SH-SY5Y (cell line): Measurements from ENCODE around the gene ZBED1.

Source experiments
- GATA2 ChIP-seq: IDR thresholded peaks from 2 replicates; pipeline ENCODE4 v1.6.1; 2011; ENCODE audit warnings: mild to moderate bottlenecking, low read depth, low read length
- GATA3 ChIP-seq: IDR thresholded peaks from 2 replicates; pipeline ENCODE4 v1.6.1; 2011; ENCODE audit warnings: low read depth, mild to moderate bottlenecking, low read length, moderate library complexity

The ZBED1 gene

DNA sequence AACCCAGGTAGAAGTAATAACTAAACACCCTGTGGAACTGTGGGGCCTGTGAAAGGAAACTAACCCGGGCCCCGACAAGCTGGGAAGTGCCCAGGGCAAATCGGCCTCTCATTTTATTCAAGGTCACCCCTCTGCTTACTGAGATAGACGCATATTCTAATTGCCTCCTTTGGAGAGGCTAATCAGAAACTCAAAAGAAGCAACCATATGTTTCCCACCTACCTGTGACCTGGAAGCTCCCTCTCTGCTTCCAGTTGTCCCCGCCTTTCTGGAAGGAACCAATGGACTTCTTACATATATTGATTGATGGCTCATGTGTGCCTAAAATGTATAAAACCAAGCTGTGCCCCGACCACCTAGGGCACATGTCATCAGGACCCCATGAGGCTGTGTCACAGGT is 23.1 kb upstream of the ZBED1 start:
- no peak for TF ChIP-seq GATA3
- no peak for TF ChIP-seq GATA2

DNA sequence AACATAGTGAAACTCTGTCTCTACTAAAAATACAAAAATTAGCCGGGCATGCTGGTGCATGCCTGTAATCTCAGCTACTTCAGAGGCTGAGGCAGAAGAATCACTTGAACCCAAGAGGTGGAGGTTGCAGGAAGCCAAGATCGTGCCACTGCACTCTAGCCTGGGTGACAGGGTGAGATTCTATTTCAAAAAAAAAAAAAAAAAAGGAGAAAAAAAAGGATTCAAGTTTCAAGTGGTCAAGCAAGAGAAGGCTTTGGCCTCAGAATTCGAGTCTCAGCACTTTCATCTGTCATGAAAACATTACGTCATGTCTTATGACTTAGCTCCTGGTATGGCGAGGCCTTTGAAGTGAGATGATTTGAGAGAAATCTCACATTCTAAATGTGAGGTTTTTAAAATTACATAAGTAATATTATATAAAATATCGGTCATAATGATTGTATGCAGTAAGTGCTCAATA is 21.2 kb upstream of the ZBED1 start:
- TF ChIP-seq GATA3, result no peak
- no peak for TF ChIP-seq GATA2

DNA sequence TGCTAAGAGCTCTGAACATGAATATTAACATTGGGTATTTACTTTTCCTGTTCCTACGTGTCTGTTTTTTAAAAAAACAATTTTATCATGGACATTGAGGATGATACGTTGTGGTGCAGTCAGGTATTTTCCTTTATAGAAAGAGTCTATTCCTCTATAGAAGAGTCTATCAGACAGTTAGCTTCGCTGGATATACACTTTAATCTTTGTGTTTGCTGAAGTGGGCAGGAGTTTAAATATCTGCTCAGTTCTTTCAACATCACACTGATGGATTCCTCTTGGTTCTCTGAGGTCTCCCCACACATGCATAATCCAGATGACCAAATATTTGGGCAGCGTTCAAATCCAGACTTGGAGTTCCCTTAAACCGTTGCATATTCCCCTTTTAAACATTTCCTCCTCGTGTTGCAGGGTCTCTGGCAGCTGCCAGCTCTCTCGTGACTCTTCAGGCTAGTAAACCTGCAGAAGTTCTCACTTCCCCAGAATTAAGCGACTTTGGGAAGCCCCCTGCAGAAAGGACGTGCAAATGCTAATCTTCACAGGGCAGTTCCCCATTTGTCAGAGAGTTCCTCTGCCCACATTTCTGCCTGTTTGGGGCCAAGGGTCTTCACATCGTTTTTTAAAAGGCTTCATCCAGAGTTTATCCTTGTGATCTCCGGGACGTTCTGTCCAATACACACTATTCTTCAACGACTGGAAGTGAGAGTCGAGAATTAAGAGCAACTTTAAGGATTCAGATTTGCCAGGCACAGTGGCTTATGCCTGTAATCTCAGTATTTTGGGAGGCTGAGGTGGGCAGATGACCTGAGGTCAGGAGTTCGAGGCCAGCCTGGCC is 20.5 kb upstream of the ZBED1 start:
- TF ChIP-seq GATA2 (no peak), GATA3 (no peak)

DNA sequence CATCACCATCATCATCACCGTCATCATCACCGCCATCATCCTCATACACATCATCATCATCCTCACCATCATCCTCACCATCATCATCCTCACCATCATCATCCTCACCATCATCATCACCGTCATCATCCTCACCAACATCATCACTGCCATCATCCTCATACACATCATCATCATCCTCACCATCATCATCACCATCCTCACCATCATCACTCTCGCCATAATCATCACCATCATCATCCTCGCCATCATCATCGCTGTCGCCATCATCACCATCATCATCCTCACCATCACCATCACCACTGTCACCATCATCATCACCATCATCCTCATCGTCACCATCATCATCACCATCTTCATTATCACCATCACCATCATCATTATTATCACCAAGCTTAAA is 19.8 kb upstream of the ZBED1 start:
- no peak for TF ChIP-seq GATA2
- TF ChIP-seq GATA3, result no peak

DNA sequence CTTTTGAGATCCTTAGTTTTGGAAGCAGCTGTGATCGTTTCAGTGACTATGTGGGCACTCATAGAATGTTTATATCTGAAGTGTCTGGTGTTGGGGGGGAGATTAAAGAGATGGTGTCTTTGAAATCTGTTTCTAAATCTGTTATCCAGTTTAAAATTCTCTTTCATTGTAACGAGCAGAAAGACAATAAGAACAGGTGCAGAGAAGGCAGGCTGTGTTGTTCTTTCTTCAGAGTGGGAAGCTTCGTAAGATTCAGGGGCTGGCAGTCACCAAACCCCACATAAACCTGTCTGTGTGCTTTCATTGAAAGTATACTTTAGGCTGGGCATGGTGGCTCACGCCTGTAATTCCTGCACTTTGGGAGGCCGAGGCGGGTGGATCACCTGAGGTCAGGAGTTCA is 16.3 kb upstream of the ZBED1 start:
- no peak for TF ChIP-seq GATA2
- TF ChIP-seq GATA3, result no peak

DNA sequence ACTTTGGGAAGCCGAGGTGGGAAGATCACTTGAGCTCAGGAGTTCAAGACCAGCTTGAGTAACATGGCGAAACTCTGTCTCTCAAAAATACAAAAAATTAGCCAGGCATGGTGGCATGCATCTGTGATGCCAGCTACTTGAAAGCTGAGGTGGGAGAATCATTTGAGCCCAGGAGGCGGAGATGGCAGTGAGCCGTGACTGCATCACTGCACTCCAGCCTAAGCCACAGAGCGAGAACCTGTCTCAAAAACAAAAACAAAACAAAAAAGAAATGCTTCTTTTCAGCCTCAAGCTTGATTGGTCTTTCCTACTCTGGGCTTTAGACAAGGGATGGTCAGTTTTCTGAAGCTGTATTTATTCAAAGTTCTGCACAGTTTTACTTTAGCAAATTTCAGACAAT is 15.8 kb upstream of the ZBED1 start:
- no peak for TF ChIP-seq GATA3

DNA sequence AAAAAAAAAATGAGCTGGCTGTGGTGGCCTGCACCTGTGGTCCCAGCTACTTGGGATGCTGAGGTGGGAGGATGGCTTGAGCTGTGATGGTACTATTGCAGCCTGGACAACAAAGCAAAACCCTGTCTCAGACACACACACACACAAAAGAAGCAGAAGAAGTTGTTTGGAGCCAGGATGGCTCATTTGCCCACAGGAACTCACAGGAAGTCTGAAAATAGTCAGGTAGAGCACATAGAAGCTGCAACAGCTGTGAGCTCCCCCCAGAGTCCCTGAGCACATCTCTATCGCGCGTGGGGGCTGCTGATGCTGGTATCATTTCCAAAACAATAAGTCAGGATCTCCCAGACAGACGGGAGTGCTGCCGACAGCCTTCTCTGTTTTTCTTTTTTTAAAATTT is 13.4 kb upstream of the ZBED1 start:
- TF ChIP-seq GATA2, result no peak
- TF ChIP-seq GATA3, result no peak

DNA sequence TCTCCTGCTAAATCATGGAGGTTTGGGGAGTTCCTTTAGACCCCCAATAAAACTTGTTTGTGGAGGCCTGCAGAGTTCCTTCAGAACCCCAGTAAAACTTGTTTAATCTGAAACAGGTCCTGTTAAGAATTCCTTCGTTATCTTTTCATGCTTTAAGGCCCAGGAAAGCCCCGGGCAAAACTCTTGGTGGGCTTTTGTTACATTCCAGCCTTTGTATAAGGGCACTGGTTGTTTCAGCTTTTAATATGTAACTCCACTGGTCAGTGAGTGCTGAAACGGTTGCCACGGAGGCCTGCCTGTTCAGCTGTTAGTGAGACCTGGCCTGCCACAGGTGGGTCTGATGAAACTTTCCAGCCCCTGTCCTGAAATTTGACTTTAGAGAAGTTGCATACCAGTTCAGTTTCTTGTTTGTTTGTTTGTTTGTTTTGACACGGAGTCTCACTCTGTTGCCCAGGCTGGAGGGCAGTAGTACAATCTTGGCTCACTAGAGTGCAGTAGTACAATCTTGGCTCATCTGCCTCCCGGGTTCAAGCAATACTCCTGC is 12.4 kb upstream of the ZBED1 start:
- TF ChIP-seq GATA3 (no peak), GATA2 (no peak)

DNA sequence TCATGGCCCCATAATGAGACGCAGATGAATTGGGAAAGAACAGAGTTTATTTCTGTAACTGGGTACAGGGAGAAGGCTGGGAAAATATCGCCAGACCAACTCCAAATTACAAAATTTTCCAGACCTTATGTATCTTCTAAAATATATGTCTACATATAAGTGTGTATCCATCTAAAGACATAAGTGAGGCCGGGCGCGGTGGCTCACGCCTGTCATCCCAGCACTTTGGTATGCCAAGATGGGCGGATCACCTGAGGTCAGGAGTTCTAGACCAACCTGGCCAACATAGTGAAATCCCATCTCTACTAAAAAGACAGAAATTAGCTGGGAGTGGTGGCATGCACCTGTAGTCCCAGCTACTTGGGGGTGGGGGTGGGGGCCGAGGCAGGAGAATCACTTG is 11.7 kb upstream of the ZBED1 start:
- no peak for TF ChIP-seq GATA3
- no peak for TF ChIP-seq GATA2

DNA sequence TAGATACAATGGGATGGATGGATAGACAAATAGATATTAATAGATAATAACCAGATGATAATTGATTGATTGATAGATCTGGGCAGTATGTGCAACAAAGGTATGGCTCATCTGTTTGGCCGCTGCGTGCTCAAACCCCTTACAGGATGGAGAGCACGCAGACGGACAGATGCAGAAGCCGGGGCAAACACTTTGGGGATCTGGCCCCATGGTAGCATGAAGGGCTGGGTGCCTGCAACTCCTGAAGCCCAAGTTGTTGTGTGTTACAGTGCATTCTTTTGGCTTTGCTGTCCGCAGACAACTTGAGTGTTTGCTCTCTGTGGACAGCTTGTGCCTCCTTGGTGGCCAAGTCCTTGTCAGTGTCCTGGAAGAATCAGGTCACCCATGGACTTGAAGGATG is 10.6 kb upstream of the ZBED1 start:
- TF ChIP-seq GATA3 (no peak), GATA2 (no peak)

DNA sequence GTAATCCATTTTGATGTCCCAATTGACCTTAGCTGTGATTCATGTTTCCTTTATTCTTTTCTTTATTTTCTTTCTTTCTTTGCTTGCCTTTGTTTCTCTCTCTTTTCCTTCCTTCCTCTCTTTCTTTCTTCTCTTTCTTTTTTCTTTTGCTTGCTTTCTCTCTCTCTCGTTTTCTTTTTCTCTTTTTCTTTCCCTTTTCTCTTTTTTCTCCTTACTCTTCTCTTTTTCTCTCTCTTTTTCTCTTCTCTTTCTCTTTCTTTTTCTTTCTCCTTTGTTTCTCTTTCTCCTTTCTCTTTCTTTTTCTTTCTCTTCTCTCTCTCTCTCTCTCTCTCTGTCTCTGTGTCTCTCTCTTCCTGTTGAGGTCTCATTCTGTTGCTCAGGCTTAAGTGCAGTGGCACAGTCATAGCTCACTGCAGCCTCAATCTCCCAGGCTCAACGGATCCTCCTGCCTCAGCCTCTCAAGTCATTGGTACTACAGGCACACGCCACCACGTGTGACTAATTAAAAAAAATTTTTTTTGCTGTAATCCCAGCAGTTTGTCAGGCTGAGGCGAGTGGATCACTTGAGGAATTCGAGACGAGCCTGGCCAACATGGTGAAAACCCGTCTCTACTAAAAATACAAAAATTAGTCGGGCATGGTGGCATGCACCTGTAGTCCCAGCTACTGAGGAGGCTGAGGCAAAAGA is 8.0 kb upstream of the ZBED1 start:
- TF ChIP-seq GATA2 (no peak), GATA3 (no peak)

DNA sequence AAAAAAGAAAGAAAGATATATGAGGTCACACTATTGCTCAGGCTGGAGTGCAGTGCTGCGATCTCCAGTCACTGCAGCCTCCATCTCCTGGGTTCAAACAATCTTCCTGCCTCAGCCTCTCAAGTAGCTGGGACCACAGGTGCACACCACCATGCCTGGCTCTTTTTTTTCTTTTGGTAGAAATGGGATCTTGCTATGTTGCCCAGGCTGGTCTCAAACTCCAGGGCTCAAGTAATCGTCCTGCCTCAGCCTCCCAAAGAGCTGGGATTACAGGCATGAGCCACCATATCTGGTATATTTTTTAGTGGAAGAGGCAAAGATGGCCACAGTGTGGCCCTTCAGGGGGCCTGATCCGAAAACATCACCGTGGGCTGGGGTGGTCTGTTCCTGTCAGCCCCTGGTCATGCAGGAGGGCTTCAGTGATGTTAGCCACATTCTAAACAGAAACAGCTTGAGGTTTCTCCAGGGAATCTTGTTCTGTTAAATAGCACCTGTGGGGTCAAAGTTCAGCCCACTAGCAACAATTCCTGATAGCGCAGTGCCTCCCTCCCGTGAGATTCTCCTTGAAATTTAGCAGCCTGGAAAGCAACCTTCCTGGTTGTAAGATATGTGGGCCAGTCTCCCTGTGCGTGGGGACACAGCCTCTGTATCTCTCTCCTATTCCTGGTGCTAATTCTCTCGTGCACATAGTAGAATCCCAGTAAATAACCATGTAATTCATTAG is 7.3 kb upstream of the ZBED1 start:
- TF ChIP-seq GATA2, result no peak
- TF ChIP-seq GATA3, result no peak

DNA sequence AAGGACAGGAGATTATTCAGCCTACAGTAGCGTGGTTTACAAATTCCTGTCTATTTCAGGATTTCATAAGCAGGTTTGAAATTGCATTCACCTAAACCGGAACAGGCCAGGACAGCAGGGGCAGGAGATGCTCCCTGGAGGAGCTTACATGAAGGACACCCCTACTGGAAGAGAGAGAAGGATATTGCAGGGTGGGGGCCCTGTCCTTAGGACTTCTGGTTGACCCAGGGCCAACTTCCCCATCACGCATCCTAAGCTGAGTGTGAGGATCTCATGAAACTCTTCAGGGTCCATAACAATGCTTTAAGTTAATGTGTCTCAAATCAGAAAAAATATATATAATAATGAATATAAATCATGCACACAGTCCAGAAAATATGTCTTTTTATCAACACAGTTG is 6.4 kb upstream of the ZBED1 start:
- no peak for TF ChIP-seq GATA2
- TF ChIP-seq GATA3, result no peak

DNA sequence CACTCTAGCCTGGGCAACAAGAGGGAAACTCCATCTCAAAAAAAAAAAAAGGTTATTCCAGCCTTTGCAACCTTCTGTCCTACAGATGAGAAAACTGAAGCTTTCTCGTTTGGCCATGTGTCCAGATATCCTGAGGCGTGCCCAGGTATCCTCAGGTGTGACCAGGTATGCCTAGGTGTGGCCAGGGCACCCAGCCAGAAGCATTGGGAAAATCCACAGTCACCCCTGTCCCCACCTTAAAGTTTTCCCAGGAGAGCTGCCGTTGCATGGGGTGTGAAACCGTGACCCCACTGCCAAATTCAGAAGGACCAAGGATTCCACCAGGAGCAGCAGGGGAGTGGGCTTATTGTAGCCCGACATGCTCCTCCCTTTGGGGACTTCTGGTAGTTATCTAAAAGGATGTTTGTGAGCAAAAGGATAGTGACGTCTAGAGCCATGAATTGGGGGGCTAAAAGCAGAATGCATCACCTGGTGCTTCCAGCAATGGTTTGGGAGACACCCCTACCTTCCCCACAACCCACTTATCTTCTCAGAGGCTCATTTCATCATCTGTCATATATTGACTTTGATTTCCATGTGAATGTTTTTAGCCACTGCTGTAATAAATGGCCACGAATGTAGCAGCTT is 4.0 kb upstream of the ZBED1 start:
- TF ChIP-seq GATA3, result no peak
- no peak for TF ChIP-seq GATA2
